Smooth muscle cell (in vitro differentiated cells): Measurements from ENCODE around the gene WNT16. TPM values are rescaled to one million over a fixed set of nuclear protein-coding genes. Genes with fewer than 3 reads are reported as not detected.

ENCODE experiments used
- DNase-seq: peaks from one replicate; lab custom pipeline; 2025; ENCODE audit not compliant: unreplicated experiment; lab: John Stamatoyannopoulos, UW
- H2AFZ ChIP-seq: fragments of 200-600 bp; sonication (generic); 2 replicates; pipeline ENCODE4 v1.6.0; 2016; ENCODE audit warnings: antibody characterized with exemption, low read depth, mild to moderate bottlenecking
- H3F3A ChIP-seq: fragments of 200-600 bp; sonication (generic); 2 replicates; pipeline ENCODE4 v1.6.0; 2017; ENCODE audit warnings: antibody characterized with exemption, low read depth
- H3K27ac ChIP-seq: fragments of 200-600 bp; sonication (generic); 2 replicates; pipeline ENCODE4 v1.5.1; 2016; ENCODE audit warnings: low read depth, mild to moderate bottlenecking
- H3K27me3 ChIP-seq: fragments of 200-600 bp; sonication (generic); 2 replicates; pipeline ENCODE4 v1.6.1; 2016; ENCODE audit warnings: low read depth, mild to moderate bottlenecking
- H3K36me3 ChIP-seq: fragments of 200-600 bp; sonication (generic); 2 replicates; pipeline ENCODE4 v1.5.1; 2016; ENCODE audit warnings: low read depth
- H3K4me1 ChIP-seq: fragments of 200-600 bp; sonication (generic); 2 replicates; pipeline ENCODE4 v1.5.1; 2016; ENCODE audit warnings: low read depth
- H3K4me2 ChIP-seq: fragments of 200-600 bp; sonication (generic); 2 replicates; pipeline ENCODE4 v1.6.0; 2016; ENCODE audit warnings: mild to moderate bottlenecking
- H3K4me3 ChIP-seq: fragments of 200-600 bp; sonication (generic); 2 replicates; pipeline ENCODE4 v1.5.1; 2016; ENCODE audit warnings: mild to moderate bottlenecking
- H3K79me2 ChIP-seq: fragments of 200-600 bp; sonication (generic); 2 replicates; pipeline ENCODE4 v1.6.0; 2016; ENCODE audit warnings: low read depth, mild to moderate bottlenecking
- H3K9ac ChIP-seq: fragments of 200-600 bp; sonication (generic); 2 replicates; pipeline ENCODE4 v1.6.0; 2016; ENCODE audit warnings: low read depth
- H3K9me3 ChIP-seq: fragments of 200-600 bp; sonication (generic); replicated peaks from 2 replicates; pipeline ENCODE4 v1.5.1; 2016; ENCODE audit warnings: low read depth
- H4K20me1 ChIP-seq: fragments of 200-600 bp; sonication (generic); 2 replicates; pipeline ENCODE4 v1.6.0; 2016; ENCODE audit warnings: low read depth
- CTCF ChIP-seq: fragments of 200-600 bp; sonication (generic); IDR thresholded peaks from 2 replicates; pipeline ENCODE4 v1.5.1; 2017; ENCODE audit warnings: borderline replicate concordance, mild to moderate bottlenecking, antibody characterized with exemption; ENCODE audit not compliant: insufficient read depth, poor library complexity, severe bottlenecking
- WGBS: methylation state at CpG from one replicate; pipeline ENCODE4 v1.1.7; 2016; ENCODE audit warnings: low lambda C conversion rate; 5-methylcytosine and 5-hydroxymethylcytosine counted together
- polyA plus RNA-seq: library from polyadenylated mRNA; unstranded; fragments of >200 nt; fragmentation: Nextera tagmentation; extraction: Ambion mirVana; gene quantifications from 2 replicates; pipeline ENCODE4 v1.2.1, GENCODE V29; 2016
- total RNA-seq: library from RNA; depleted of rRNA; stranded (reverse); fragments of >200 nt; gene quantifications from 2 replicates; pipeline ENCODE4 v1.2.3, GENCODE V29; 2014

Gene WNT16
- total and polyA plus RNA-seq, 2 experiments from 2014 or later: 0.08 TPM; not detected in 1

GRCh38 chr7:121301446-121302213, 27.2 kb upstream of the WNT16 start:
- Histone ChIP-seq H3K4me2 (no peak overlapping the region), H3K27me3 (no peaks in the 10 kb centered on the region), H3K36me3 (no peaks in the 10 kb centered on the region), H3K9ac (no peak overlapping the region), H4K20me1 (no peaks in the 10 kb centered on the region), H3K4me3 (no peak overlapping the region), H3K27ac (no peak overlapping the region), H3K79me2 (no peaks in the 10 kb centered on the region), H3K9me3 (no peaks in the 10 kb centered on the region), H2AFZ (no peak overlapping the region), H3F3A (no peaks in the 10 kb centered on the region), H3K4me1 (no peaks in the 10 kb centered on the region)
- no peak for TF ChIP-seq CTCF
- DNase-seq: no peak
- 80% methylated on average over 9 of the region's 9 CpGs for whole genome bisulfite sequencing

GRCh38 chr7:121302214-121302745, 26.5 kb upstream of the WNT16 start:
- Histone ChIP-seq H3K4me3 (no peak overlapping the region), H2AFZ (no peak overlapping the region), H3K79me2 (no peaks in the 10 kb centered on the region), H3K27me3 (no peaks in the 10 kb centered on the region), H3K9me3 (no peaks in the 10 kb centered on the region), H3K9ac (no peak overlapping the region), H4K20me1 (no peaks in the 10 kb centered on the region), H3K4me2 (no peak overlapping the region), H3K27ac (no peak overlapping the region), H3F3A (no peaks in the 10 kb centered on the region), H3K36me3 (no peaks in the 10 kb centered on the region), H3K4me1 (no peaks in the 10 kb centered on the region)
- no peak for TF ChIP-seq CTCF
- DNase-seq: no peak
- 95% methylated on average over 8 of the region's 8 CpGs for WGBS

GRCh38 chr7:121303422-121304101, 25.2 kb upstream of the WNT16 start:
- WGBS: 90% methylated on average over 6 of the region's 6 CpGs

More at GRCh38 chr7:121303422-121304101, 25.2 kb upstream of the WNT16 start:
- no peak overlapping the region for H3K9ac ChIP-seq
- H3K27ac ChIP-seq: no peak overlapping the region
- H3K9me3 ChIP-seq: no peaks in the 10 kb centered on the region
- TF ChIP-seq CTCF: no peak
- no peaks in the 10 kb centered on the region for H3K79me2 ChIP-seq
- no peak for DNase-seq
- H2AFZ ChIP-seq: no peak overlapping the region
- no peaks in the 10 kb centered on the region for H3K27me3 ChIP-seq
- no peak overlapping the region for H3K4me2 ChIP-seq
- no peaks in the 10 kb centered on the region for H3K4me1 ChIP-seq
- no peak overlapping the region for H3K4me3 ChIP-seq
- no peaks in the 10 kb centered on the region for H4K20me1 ChIP-seq
- H3F3A ChIP-seq: no peaks in the 10 kb centered on the region
- no peaks in the 10 kb centered on the region for H3K36me3 ChIP-seq
